HG03280 (cell line): ENCODE data around the gene PCSK5.
"Not testable (repeated sequence)": the region's sequence is repeated elsewhere in the genome, so short reads cannot be mapped to it uniquely, and the experiment has no call there.

ENCODE experiments used
- ATAC-seq: cut with Tn5 transposase; IDR thresholded peaks from one replicate; pipeline ENCODE4 v1.9.1; 2021; ENCODE audit warnings: mild to moderate bottlenecking, moderate library complexity; ENCODE audit not compliant: unreplicated experiment

The PCSK5 gene

GRCh38 chr9:76338418-76338817 lies 447.9 kb downstream of the PCSK5 start:
- no peak for ATAC-seq

GRCh38 chr9:76341616-76342015 lies 451.1 kb downstream of the PCSK5 start:
- ATAC-seq, result no peak

- ATAC-seq, result no peak
These were observed 451.7 kb downstream of the PCSK5 start for GRCh38 chr9:76342201-76342600.

- ATAC-seq, result no peak
These were observed 452.4 kb downstream of the PCSK5 start for GRCh38 chr9:76342858-76343257.

GRCh38 chr9:76349865-76350264 lies 459.4 kb downstream of the PCSK5 start:
- ATAC-seq, result no peak

GRCh38 chr9:76351006-76351405 lies 460.5 kb downstream of the PCSK5 start:
- no peak for ATAC-seq

GRCh38 chr9:76352026-76352620 lies 461.6 kb downstream of the PCSK5 start:
- ATAC-seq, result no peak

GRCh38 chr9:76353280-76353679 lies 462.8 kb downstream of the PCSK5 start:
- ATAC-seq, result no peak

- no peak for ATAC-seq
These were observed 463.7 kb downstream of the PCSK5 start for GRCh38 chr9:76354221-76354620.

GRCh38 chr9:76355886-76356285 lies 465.4 kb downstream of the PCSK5 start:
- ATAC-seq, result no peak

- ATAC-seq, result no peak
These were observed 467.1 kb downstream of the PCSK5 start for GRCh38 chr9:76357555-76357954.

- no peak for ATAC-seq
These were observed 468.3 kb downstream of the PCSK5 start for GRCh38 chr9:76358628-76359280.

GRCh38 chr9:76359365-76359764 lies 468.9 kb downstream of the PCSK5 start:
- no peak for ATAC-seq

- ATAC-seq, result no peak
These were observed 469.3 kb downstream of the PCSK5 start for GRCh38 chr9:76359766-76360165.

- ATAC-seq, result not testable (repeated sequence)
These were observed 472.0 kb downstream of the PCSK5 start for GRCh38 chr9:76362332-76363031.

- no peak for ATAC-seq
These were observed 472.5 kb downstream of the PCSK5 start for GRCh38 chr9:76363032-76363395.

- ATAC-seq, result no peak
These were observed 474.6 kb downstream of the PCSK5 start for GRCh38 chr9:76365028-76365427.

GRCh38 chr9:76366275-76366674 lies 475.8 kb downstream of the PCSK5 start:
- ATAC-seq, result no peak

- ATAC-seq, result no peak
These were observed 479.1 kb downstream of the PCSK5 start for GRCh38 chr9:76369583-76369982.

- no peak for ATAC-seq
These were observed 480.0 kb downstream of the PCSK5 start for GRCh38 chr9:76370396-76371023.

- ATAC-seq, result no peak
These were observed 481.4 kb downstream of the PCSK5 start for GRCh38 chr9:76371901-76372300.

- ATAC-seq, result no peak
These were observed 481.9 kb downstream of the PCSK5 start for GRCh38 chr9:76372336-76372735.
